NCI-H146 treated with DMSO at 0.1 percent for 48 hours (cell line): Measurements from ENCODE around the gene ZNF180.
A peak's percentile ranks its signal among the peaks of the same experiment; 100 is the strongest.
"Not testable (repeated sequence)": the region's sequence is repeated elsewhere in the genome, so short reads cannot be mapped to it uniquely, and the experiment has no call there.

Source experiments
- DNase-seq: peaks from one replicate; lab custom pipeline; 2025; ENCODE audit not compliant: unreplicated experiment; lab: John Stamatoyannopoulos, UW

ZNF180 gene

DNA sequence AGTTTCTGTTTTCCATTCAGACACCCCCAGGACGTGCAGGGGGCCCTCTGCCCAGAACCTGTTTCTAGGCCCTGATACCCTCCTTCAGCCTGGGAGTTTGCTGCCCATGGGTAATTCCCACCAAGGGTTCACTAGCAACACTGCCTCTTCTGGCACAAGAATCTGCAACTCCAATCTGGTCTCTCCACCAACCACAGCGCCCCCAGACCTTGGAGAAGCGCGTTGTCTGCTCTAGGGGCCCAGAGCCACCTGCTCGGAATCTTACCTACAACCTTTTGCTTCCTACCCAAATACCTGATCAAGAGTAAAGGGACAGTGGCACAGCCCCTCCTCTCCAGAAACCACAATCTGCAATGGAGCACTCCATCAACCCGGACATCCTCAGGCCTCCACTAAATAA is 763 bp downstream of the ZNF180 start:
- DNase-seq, result no peak

DNA sequence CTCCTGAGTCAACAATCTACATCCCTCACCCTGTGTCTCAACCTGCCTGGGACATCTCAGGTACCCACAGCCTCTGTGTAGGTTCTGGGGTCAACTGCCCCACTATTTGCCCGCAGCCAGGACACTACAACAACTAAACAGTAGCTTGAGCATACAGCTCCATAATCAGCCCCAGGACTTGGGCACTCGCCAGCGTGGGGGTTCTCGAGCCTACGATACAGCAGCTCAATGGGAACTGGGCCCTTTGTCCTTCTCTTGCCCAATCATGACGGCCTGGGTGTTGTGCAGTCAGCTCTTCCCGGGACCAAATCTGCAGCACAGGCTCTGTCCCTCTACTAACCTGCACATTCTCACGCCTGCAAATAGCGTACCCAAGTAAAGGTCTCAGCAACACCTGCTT is 1.3 kb downstream of the ZNF180 start:
- no peak for DNase-seq

DNA sequence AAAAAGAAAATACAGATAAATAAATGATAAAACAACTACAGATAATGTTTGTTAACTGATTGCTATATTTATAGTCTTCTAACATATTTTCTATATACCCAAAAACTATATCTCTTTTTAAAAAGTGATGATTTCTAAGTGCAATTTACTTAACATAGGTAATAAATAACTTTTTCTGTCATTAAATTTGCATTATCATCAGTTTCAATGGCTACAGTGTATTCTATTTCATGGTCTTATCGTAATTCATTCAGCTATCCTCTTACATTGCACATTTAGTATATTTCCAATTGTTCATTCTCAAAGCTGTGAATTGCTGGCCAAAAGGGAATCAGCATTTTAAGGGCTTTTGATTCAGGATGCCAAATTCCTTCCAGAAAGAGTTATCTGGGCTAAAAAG is 3.6 kb downstream of the ZNF180 start:
- no peak for DNase-seq

DNA sequence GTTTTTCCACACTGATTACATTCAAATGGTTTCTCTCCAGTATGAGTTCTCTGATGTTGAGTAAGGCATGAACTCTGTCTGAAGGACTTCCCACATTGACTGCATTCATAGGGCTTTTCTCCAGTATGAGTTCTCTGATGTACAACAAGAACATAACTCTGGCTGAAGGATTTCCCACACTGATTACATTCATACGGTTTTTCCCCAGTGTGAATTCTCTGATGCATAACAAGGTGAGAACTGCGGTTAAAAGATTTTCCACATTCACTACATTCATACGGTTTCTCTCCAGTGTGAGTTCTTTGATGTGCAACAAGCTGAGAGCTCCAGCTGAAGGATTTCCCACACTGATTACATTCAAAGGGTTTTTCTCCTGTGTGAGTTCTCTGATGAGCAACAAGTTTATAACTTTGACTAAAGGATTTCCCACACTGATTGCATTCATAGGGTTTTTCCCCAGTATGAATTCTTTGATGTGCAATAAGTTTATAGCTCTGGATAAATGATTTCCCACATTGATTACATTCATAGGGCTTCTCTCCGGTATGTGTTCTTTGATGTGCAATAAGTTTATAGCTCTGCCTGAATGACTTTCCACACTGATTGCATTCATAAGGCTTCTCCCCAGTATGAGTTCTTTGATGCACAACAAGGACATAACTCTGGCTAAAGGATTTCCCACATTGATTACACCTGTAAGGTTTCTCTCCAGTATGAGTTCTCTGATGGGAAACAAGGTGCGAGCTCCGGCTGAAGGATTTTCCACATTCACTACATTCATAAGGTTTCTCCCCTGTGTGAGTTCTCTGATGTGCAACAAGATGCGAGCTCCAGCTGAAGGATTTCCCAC is 23.5 kb downstream of the ZNF180 start:
- DNase-seq, result no peak

DNA sequence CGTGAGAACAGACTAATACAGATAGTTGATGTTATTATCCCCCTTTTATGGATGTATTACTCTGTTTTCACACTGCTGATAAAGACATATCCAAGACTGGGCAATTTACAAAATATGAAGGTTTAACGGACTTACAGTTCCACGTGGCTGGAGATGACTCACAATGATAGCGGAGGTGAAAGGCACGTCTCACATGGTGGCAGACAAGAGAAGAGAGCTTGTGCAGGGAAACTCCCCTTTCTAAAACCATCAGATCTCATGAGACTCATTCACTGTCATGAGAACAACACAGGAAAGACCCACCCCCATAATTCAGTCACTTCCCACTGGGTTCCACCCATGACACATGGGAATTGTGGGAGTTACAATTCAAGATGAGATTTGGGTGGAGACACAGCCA is 31.6 kb downstream of the ZNF180 start:
- not testable (repeated sequence) for DNase-seq

DNA sequence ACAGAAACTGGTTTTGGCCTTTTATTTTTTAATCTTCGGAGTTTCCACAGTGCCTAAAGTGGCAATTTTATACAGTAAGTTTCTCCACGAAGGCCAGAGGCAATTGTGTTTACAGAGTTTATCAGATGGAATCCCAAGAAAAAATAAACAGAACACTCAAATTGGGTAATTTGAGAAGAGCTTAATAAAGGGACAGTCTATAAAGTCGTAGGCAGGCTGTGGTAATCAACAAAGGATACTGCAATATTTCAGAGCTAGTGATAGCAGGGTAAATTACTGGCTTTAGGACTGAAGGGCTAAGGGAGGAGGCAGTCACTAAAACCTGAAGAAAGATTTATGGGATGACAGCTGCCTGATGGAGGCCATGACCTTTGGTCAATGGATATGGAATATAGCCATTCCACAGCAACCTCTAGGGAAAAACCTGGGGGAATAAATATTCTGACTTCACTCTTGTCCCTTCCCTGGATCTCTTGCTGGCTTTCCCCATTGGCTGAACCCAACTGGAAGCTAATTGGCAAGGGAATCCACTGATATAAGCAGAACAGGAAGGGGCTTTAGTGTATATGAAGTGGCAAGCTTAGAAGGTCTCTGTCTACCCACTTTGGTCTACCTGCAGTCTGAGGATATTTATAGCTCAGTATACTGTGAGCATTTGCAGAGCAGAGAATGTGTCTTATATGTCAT is 37.6 kb downstream of the ZNF180 start:
- not testable (repeated sequence) for DNase-seq

DNA sequence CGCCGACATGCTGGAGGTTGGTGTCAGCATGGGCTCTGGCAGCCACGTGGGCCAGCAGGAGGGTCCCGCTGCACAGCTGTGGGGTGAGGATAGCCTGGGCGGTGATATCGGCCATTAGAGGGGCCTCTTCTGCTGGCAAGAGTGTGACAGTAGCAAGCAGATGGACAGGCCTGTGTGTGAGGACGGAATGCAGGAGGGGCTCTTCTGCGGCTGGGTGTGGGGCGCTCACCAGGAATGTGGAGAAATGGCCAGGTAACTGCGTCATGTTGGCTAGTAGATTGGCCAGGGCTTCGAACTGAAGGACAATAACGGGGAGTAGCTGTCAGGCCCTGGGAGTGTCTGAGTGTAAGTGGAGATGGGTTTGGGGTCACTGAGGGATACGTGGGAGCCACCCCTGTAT is 44.3 kb downstream of the ZNF180 start:
- DNase-seq, result not testable (repeated sequence)

DNA sequence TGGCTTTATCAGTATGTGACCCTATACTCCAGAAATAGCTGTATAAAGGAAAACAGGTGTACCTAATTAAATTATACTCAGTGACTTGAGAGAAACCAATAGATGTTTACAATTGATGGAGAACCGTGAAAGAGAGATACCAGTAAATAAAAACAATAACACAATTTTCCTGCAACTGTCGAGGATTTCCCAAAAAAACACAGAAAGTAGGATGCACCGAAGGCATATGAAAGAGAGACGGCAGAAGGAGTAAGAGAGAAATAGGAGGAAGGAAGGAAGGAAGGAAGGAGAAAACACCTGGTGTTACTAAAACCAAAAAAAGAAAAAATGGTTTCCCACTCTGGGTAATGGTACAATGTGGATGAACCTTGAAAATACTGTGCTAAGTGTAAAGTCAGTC is 45.2 kb downstream of the ZNF180 start:
- no peak for DNase-seq

DNA sequence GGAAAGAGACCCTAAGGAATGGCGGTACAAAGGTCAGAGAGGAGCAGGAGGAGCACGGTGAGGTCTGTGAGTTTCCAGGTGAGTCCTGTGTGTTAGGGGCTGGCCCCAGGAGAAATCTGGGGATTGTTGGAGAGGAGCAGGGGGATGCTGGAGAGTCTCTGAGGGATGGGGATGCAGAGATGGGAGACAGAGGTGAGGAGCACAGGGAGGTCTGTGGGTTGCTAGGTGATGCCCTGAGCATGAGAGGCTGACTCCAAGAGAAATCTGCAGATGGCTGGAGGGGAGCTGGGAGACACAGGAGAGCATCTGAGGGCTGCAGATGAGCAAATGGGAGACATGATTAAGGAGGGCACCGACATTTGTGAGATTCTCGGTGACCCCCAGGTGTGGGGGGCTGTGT is 48.0 kb downstream of the ZNF180 start:
- no peak for DNase-seq

DNA sequence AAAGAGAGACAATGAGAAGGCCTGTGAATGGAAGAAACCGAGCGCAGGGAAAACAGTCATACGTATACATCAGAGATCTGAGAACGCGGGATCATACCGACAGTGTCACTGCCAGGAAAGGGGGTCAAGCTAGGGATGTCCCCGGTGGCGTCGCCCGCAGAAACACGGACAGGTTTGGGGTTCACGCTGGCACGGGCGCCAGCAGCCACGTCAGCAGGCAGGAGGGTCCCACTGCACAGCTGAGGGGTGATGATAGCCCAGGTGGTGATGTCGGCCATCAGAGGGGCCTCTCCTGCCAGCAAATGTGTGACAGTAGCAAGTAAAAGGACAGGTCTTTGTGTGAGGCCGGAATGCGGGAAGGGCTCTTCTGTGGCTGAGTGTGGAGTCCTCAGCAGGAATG is 48.6 kb downstream of the ZNF180 start:
- no peak for DNase-seq

DNA sequence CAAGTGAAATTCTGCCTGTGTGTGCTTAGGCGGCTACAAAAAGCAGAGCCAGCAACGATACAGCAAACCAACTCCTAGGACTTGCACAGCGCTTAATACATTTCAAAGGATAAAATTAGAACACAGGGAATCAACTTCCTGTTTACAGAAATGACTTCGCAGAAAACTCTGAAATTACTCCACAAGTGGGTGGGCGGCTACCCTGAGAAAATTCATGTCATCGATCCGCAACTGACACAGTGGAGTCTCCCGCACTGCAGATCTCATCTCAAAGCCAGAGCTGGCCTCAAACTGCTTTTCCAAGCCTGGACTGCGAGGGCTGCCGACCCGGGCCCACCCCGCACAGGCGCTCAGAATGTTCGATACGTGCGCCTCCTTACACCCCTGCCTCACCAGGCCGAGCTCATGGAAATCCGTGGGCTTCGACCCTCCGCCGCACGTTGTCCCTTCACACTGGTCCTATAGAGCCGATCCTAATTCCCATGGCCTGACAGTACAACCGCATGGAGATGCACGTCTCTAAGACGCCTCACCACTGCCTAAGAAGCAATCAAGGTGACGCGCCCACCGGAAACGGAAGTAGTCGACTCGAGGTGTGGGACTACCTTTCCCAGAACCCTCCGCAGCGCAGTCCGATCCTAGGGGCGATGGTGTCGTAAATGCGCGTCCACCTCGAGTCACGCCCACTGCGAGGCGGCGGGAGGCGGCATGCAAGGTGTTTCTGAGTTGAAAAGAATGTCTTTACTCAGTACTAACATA is 52.2 kb downstream of the ZNF180 start, which contains the start of gene ZNF229:
Gene ZNF229, minus strand, starts transcription at position 557 of the 759 bp plus-strand sequence. CDS start 5,625 bp downstream, outside the sequence.
- peak; percentile 57 for DNase-seq

DNA sequence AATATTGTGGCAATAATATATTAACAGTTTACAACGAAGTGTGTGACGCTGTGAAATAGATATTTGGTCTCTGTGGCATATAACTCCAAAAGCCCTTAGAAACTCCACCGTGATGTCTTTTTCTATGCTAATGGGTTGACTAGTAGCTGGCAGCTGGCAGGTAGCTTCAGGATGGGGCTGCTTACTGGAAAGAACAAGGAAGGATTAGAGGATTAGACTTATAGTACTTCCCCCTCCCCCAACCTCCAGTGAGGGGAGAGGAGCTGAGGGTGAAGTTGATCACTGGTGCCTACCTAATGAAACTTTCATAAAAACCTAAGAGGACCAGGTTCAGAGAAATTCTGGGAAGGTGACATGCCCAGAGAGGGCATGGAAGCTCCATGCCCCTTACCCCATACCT is 61.9 kb downstream of the ZNF180 start:
- no peak for DNase-seq

DNA sequence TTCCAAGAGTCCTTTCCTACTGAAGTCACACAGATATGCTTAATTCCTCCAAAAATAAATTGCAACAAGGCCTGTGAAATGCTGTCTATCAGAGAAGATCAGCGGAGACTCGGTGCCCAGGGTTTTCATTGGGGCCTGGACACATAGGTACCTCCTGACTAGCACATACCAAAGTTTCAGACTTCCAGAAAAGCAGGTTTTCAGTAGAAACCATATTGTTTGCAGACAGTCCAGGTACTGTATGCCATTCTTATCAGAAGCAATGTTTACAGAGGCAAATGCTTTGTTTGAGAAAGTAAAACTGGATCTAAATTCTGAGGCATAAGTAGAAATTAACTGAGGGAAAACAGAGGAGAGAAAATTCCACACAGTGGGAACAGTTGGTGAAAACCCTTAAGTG is 64.9 kb downstream of the ZNF180 start:
- DNase-seq, result no peak

DNA sequence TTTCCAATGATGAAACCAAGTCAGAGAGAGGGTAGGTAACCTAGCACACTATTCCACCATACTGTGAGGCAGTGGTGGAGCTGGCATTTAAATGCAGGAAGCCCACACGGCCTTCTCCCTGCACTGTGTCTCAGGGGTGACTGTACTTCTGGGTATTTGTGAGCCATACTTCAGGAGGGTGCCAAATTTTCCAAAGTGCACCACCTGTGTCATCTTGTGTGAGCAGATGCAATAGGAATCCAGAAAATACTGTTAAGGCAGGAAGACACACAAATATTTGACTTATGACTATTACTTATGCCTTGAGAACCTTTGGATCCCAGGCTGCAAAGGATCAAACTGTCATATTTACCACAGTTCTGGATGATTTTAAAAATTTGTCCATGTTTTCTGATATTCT is 69.4 kb downstream of the ZNF180 start:
- DNase-seq, result no peak
